Stimulated activated CD8-positive, alpha-beta memory T cell treated with anti-CD3 and anti-CD28 coated beads, Interleukin-7, amount 100 ng/mL, for 1 hour (primary cell): ENCODE data around the gene KRT23.
"Not testable (repeated sequence)": the region's sequence is repeated elsewhere in the genome, so short reads cannot be mapped to it uniquely, and the experiment has no call there.

ENCODE experiments used
- DNase-seq, 2 donors: peaks; one replicate each; pipeline ENCODE4 v3.0.0-alpha.2; 2020; ENCODE audit warnings: low read depth in 2 of 2

The KRT23 gene

GRCh38 chr17:40950176-40950575 is 12.7 kb upstream of the KRT23 start:
- DNase-seq = no peak

GRCh38 chr17:40949418-40949817 is 12.0 kb upstream of the KRT23 start:
- DNase-seq = no peak

GRCh38 chr17:40947929-40948328 is 10.5 kb upstream of the KRT23 start:
- DNase-seq = no peak

- DNase-seq = no peak
Measured at GRCh38 chr17:40945414-40945813, 8.0 kb upstream of the KRT23 start.

- no peak for DNase-seq
Measured at GRCh38 chr17:40944531-40944930, 7.1 kb upstream of the KRT23 start.

- no peak for DNase-seq
Measured at GRCh38 chr17:40942553-40942952, 5.1 kb upstream of the KRT23 start.

GRCh38 chr17:40940266-40940665 is 2.8 kb upstream of the KRT23 start:
- no peak for DNase-seq

GRCh38 chr17:40938981-40939380 is 1.5 kb upstream of the KRT23 start:
- no peak for DNase-seq

- no peak for DNase-seq
Measured at GRCh38 chr17:40936976-40937375, 470 bp downstream of the KRT23 start.

GRCh38 chr17:40936437-40936971 is 942 bp downstream of the KRT23 start:
- no peak for DNase-seq

- DNase-seq = no peak
Measured at GRCh38 chr17:40935624-40936023, 1.8 kb downstream of the KRT23 start.

- no peak for DNase-seq
Measured at GRCh38 chr17:40932608-40933007, 4.8 kb downstream of the KRT23 start.

- no peak for DNase-seq
Measured at GRCh38 chr17:40931311-40931710, 6.1 kb downstream of the KRT23 start.

GRCh38 chr17:40926341-40926740 is 11.1 kb downstream of the KRT23 start:
- DNase-seq = no peak

GRCh38 chr17:40922239-40922638 is 15.2 kb downstream of the KRT23 start:
- DNase-seq = no peak

- no peak for DNase-seq
Measured at GRCh38 chr17:40921026-40921425, 16.4 kb downstream of the KRT23 start.

- DNase-seq = not testable (repeated sequence)
Measured at GRCh38 chr17:40917116-40917515, 20.3 kb downstream of the KRT23 start.

GRCh38 chr17:40916366-40916765 is 21.1 kb downstream of the KRT23 start:
- no peak for DNase-seq

GRCh38 chr17:40915721-40916256 is 21.7 kb downstream of the KRT23 start:
- DNase-seq = no peak

- no peak for DNase-seq
Measured at GRCh38 chr17:40915199-40915661, 22.2 kb downstream of the KRT23 start.

GRCh38 chr17:40914075-40914855 is 23.2 kb downstream of the KRT23 start:
- DNase-seq = no peak

GRCh38 chr17:40912486-40913210 is 24.8 kb downstream of the KRT23 start:
- no peak for DNase-seq

- no peak for DNase-seq
Measured at GRCh38 chr17:40910441-40910841, 27.0 kb downstream of the KRT23 start.
